Measurements from ENCODE around the gene MAGEA2.
"Not testable (repeated sequence)": the region's sequence is repeated elsewhere in the genome, so short reads cannot be mapped to it uniquely, and the experiment has no call there.

GRCh38 chrX:152709173-152709572 is 44.5 kb downstream of the MAGEA2 start, which contains the start of gene CSAG2:
- TF ChIP-seq TAF1 (IDR thresholded peaks at IDR 0.05; ENCODE audit: borderline replicate concordance, low read depth, low read length); POLR2A (IDR thresholded peaks at IDR 0.05; ENCODE audit: low read depth, low read length): not testable (repeated sequence)
